ENCODE data around the gene ITGAX. TPM values are rescaled to one million over a fixed set of nuclear protein-coding genes. Genes with fewer than 3 reads are reported as not detected.

Gene ITGAX
- polyA plus RNA-seq, 1 of the 3 experiments (the other 2 are of a cell fraction): 0.66 TPM

DNA sequence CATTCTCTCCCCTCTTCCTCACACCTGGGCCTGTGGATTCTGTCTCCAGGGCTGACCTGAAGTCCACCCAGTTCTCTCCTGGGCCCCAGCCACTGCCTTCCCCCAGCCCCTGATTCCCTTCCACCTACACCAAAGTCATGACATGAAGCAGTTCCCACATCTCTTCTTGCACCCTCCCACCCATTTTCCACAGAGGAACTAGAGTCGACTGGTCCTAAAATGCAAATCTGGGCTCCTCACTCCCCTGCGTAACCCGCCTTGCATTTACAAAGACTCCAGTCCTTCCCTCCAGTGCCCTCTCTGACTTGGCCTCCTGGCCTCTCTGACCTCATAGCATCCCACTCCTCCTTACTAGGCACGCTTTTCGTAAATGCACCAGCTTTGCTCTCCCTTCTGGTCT, 58.4 kb downstream of the ITGAX start:
- no peak overlapping the region for H3K27ac ChIP-seq (ENCODE audit: low read depth in 2 of 2, low read length in 1 of 2)
- no peaks in the 10 kb centered on the region for H3K9me2 ChIP-seq
- H4K20me1 ChIP-seq (ENCODE audit: insufficient read depth): no peaks in the 10 kb centered on the region
- H3K27me3 ChIP-seq (ENCODE audit: insufficient read depth): peaks cover 48% of the 10 kb centered on the region; the same call in 1 of the 2 replicates
- TF ChIP-seq MXI1 (IDR thresholded peaks at IDR 0.05; ENCODE audit: low read depth, low read length): no peak
- no peak for TF ChIP-seq RAD21 (IDR thresholded peaks at IDR 0.05; ENCODE audit: low read length)
- TF ChIP-seq RCOR1 (IDR thresholded peaks at IDR 0.05; ENCODE audit: low read length): no peak
- H2AFZ ChIP-seq (ENCODE audit: low read depth): no peak overlapping the region
- DNase-seq: no peak
- H3K9me3 ChIP-seq: no peaks in the 10 kb centered on the region
- 43% methylated on average over 5 of the region's 5 CpGs for WGBS (ENCODE audit: low lambda C conversion rate)
- ChIA-PET POLR2A (no interaction called here), CTCF (no interaction called here)
- no peak overlapping the region for H3K4me2 ChIP-seq
- H3K79me2 ChIP-seq (ENCODE audit: insufficient read depth): no peaks in the 10 kb centered on the region
- H3F3A ChIP-seq (replicated peaks; ENCODE audit: insufficient read depth): no peaks in the 10 kb centered on the region
- no peak overlapping the region for H3K4me3 ChIP-seq (ENCODE audit: low read depth in 2 of 2, low read length in 1 of 2)
- H3K36me3 ChIP-seq (replicated peaks in 1 of 2; ENCODE audit: control insufficient read depth in 1 of 2, insufficient read depth in 2 of 2, low read length in 1 of 2): no peaks in the 10 kb centered on the region
- H3K9ac ChIP-seq: no peak overlapping the region
- no peaks in the 10 kb centered on the region for H3K4me1 ChIP-seq (ENCODE audit: control insufficient read depth in 1 of 2, insufficient read depth in 2 of 2, low read depth in 1 of 2, low read length in 1 of 2)

DNA sequence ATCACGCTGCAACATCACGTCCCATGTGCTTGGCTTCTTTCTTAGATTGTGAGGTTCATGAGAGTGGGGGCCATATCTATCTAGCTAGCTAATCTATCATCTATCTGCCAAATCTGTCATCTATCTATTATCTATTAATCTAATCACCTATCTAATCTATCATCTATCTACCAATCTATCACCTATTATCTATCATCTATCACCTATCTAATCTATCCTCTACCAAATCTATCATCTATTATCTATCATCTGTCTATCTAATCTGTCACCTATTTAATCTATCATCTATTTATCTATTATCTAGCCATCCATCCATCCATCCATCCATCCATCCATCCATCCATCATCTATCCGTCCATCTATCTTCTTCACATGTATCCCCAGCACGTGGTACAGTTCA, 59.0 kb downstream of the ITGAX start:
- TF ChIP-seq FOSL2 (IDR thresholded peaks at IDR 0.05; ENCODE audit: borderline replicate concordance, low read depth): no peak
- TF ChIP-seq ELF1 (IDR thresholded peaks at IDR 0.05): no peak
- TF ChIP-seq JUND (IDR thresholded peaks at IDR 0.05): no peak
- TF ChIP-seq RAD21 (IDR thresholded peaks at IDR 0.05; ENCODE audit: low read length): no peak
- no peak for TF ChIP-seq NRF1 (IDR thresholded peaks at IDR 0.05; ENCODE audit: low read depth, low read length)
- TF ChIP-seq, protein P1, sequence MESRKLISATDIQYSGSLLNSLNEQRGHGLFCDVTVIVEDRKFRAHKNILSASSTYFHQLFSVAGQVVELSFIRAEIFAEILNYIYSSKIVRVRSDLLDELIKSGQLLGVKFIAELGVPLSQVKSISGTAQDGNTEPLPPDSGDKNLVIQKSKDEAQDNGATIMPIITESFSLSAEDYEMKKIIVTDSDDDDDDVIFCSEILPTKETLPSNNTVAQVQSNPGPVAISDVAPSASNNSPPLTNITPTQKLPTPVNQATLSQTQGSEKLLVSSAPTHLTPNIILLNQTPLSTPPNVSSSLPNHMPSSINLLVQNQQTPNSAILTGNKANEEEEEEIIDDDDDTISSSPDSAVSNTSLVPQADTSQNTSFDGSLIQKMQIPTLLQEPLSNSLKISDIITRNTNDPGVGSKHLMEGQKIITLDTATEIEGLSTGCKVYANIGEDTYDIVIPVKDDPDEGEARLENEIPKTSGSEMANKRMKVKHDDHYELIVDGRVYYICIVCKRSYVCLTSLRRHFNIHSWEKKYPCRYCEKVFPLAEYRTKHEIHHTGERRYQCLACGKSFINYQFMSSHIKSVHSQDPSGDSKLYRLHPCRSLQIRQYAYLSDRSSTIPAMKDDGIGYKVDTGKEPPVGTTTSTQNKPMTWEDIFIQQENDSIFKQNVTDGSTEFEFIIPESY (IDR thresholded peaks at IDR 0.05; ENCODE audit: borderline replicate concordance, low read depth): no peak
- no peak for DNase-seq
- CTCF ChIA-PET: no interaction called here
- no peak overlapping the region for H3K27ac ChIP-seq (ENCODE audit: low read depth in 2 of 2, low read length in 1 of 2)
- peaks cover 43% of the 10 kb centered on the region; the same call in 1 of the 2 replicates for H3K27me3 ChIP-seq (ENCODE audit: insufficient read depth)
- H2AFZ ChIP-seq (ENCODE audit: low read depth): no peak overlapping the region
- no peaks in the 10 kb centered on the region for H3K4me1 ChIP-seq (ENCODE audit: control insufficient read depth in 1 of 2, insufficient read depth in 2 of 2, low read depth in 1 of 2, low read length in 1 of 2)
- 25% methylated on average over 4 of the region's 4 CpGs for WGBS (ENCODE audit: low lambda C conversion rate)
- H3F3A ChIP-seq (replicated peaks; ENCODE audit: insufficient read depth): no peaks in the 10 kb centered on the region
- no peak overlapping the region for H3K4me3 ChIP-seq (ENCODE audit: low read depth in 2 of 2, low read length in 1 of 2)
- no peak overlapping the region for H3K9ac ChIP-seq
- no peak overlapping the region for H3K4me2 ChIP-seq
- H3K9me2 ChIP-seq: no peaks in the 10 kb centered on the region
- POLR2A ChIA-PET: no interaction called here
- H3K79me2 ChIP-seq (ENCODE audit: insufficient read depth): no peaks in the 10 kb centered on the region
- H3K9me3 ChIP-seq: no peaks in the 10 kb centered on the region
- H3K36me3 ChIP-seq (replicated peaks in 1 of 2; ENCODE audit: control insufficient read depth in 1 of 2, insufficient read depth in 2 of 2, low read length in 1 of 2): no peaks in the 10 kb centered on the region
- no peaks in the 10 kb centered on the region for H4K20me1 ChIP-seq (ENCODE audit: insufficient read depth)

DNA sequence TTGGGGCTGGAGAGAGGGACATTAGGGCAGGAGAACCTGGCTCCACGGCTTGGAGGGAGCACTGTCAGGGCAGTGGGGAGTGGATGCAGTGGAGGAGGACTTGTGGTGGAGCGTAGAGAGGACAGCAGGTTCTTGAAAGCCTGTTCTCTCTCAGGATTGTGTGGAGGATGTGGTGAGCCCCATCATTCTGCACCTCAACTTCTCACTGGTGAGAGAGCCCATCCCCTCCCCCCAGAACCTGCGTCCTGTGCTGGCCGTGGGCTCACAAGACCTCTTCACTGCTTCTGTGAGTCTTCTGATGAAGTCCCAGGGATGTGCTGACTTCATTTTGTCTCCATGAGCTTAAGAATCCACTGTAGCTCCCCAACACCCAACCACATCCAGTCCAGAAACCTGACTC, 59.7 kb downstream of the ITGAX start:
- no peak overlapping the region for H2AFZ ChIP-seq (ENCODE audit: low read depth)
- H3F3A ChIP-seq (replicated peaks; ENCODE audit: insufficient read depth): no peaks in the 10 kb centered on the region
- no peak for DNase-seq
- H3K9me2 ChIP-seq: no peaks in the 10 kb centered on the region
- no peaks in the 10 kb centered on the region for H3K4me1 ChIP-seq (ENCODE audit: control insufficient read depth in 1 of 2, insufficient read depth in 2 of 2, low read depth in 1 of 2, low read length in 1 of 2)
- POLR2A ChIA-PET: no interaction called here
- 21% methylated on average over 3 of the region's 4 CpGs for WGBS (ENCODE audit: low lambda C conversion rate)
- no peak overlapping the region for H3K9ac ChIP-seq
- H3K4me3 ChIP-seq (ENCODE audit: low read depth in 2 of 2, low read length in 1 of 2): no peak overlapping the region
- CTCF ChIA-PET: no interaction called here
- no peak overlapping the region for H3K4me2 ChIP-seq
- H3K27ac ChIP-seq (ENCODE audit: low read depth in 2 of 2, low read length in 1 of 2): no peak overlapping the region
- no peaks in the 10 kb centered on the region for H3K9me3 ChIP-seq
- TF ChIP-seq, protein P2, sequence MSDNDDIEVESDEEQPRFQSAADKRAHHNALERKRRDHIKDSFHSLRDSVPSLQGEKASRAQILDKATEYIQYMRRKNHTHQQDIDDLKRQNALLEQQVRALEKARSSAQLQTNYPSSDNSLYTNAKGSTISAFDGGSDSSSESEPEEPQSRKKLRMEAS (IDR thresholded peaks at IDR 0.05; ENCODE audit: low read depth): no peak
- H4K20me1 ChIP-seq (ENCODE audit: insufficient read depth): no peaks in the 10 kb centered on the region
- H3K79me2 ChIP-seq (ENCODE audit: insufficient read depth): no peaks in the 10 kb centered on the region
- no peaks in the 10 kb centered on the region for H3K36me3 ChIP-seq (replicated peaks in 1 of 2; ENCODE audit: control insufficient read depth in 1 of 2, insufficient read depth in 2 of 2, low read length in 1 of 2)
- peaks cover 41% of the 10 kb centered on the region; the same call in 1 of the 2 replicates for H3K27me3 ChIP-seq (ENCODE audit: insufficient read depth)

Data from SK-N-SH (cell line).